GM12878 (cell line): ENCODE measurements around the gene RBMS3. TPM values are rescaled to one million over a fixed set of nuclear protein-coding genes. Genes with fewer than 3 reads are reported as not detected.
"Not testable (repeated sequence)": the region's sequence is repeated elsewhere in the genome, so short reads cannot be mapped to it uniquely, and the experiment has no call there.

Source experiments
- ATAC-seq: fragments of 200-7000 bp; cut with Tn5 transposase; 3 replicates; pipeline ENCODE4 v1.9.1; 2020; ENCODE audit warnings: mild to moderate bottlenecking, moderate library complexity
- BruUV-seq: library from RNA; stranded (reverse); fragments of 400-500 nt; replicated peaks from 2 replicates; lab custom pipeline; 2021; lab: Mats Ljungman, UMichigan
- CTCF ChIA-PET: fragments of 300-600 bp; sonication (Branson Sonifier 250); formaldehyde crosslinking; extraction: SDS; loops from one replicate; lab custom pipeline; 2021; ENCODE audit warnings: inconsistent platforms; lab: Yijun Ruan, JAX
- POLR2A ChIA-PET: fragments of 350-600 bp; formaldehyde crosslinking; extraction: SDS; loops from one replicate; lab custom pipeline; 2021; ENCODE audit warnings: inconsistent platforms; lab: Charles Lee
- RAD21 ChIA-PET: fragments of 300-600 bp; sonication (Branson Sonifier 250); formaldehyde crosslinking; loops from one replicate; lab custom pipeline; 2023; ENCODE audit warnings: antibody characterized with exemption; ENCODE audit not compliant: unreplicated experiment; lab: Charles Lee
- SMC1A ChIA-PET: fragments of 300-600 bp; sonication (Branson Sonifier 250); formaldehyde crosslinking; loops from one replicate; lab custom pipeline; 2023; ENCODE audit not compliant: unreplicated experiment, uncharacterized antibody; lab: Charles Lee
- DNase-seq: peaks from one replicate; pipeline ENCODE4 v3.0.0-alpha.2; 2011; ENCODE audit warnings: low read depth, low spot score
- FAIRE-seq: peaks from 3 replicates; lab custom pipeline; 2011; peaks lifted over from hg19 to GRCh38; lab: Jason Lieb, UNC
- H2AFZ ChIP-seq: 2 replicates; pipeline ENCODE4 v1.6.0; 2011; ENCODE audit warnings: low read depth, low read length, control low read depth; ENCODE audit not compliant: control insufficient read depth
- H3K27ac ChIP-seq: 2 replicates; pipeline ENCODE4 v1.5.1; 2011; ENCODE audit warnings: control low read depth; ENCODE audit not compliant: control insufficient read depth, insufficient read depth
- H3K27me3 ChIP-seq, 2 experiments: replicated peaks in 1 of 2; 2 replicates each; pipeline versions ENCODE4 v1.6.0 to v1.6.1; 2011; ENCODE audit warnings: low read length in 1 of 2; ENCODE audit not compliant: control insufficient read depth in 2 of 2, insufficient read depth in 2 of 2
- H3K36me3 ChIP-seq, 2 experiments: 2 replicates each; pipeline ENCODE4 v1.5.1; 2011; ENCODE audit warnings: low read length in 1 of 2; ENCODE audit not compliant: control insufficient read depth in 2 of 2, insufficient read depth in 2 of 2
- H3K4me1 ChIP-seq: 2 replicates; pipeline ENCODE4 v1.6.1; 2011; ENCODE audit warnings: mild to moderate bottlenecking, low read length, moderate library complexity, mixed read lengths; ENCODE audit not compliant: control insufficient read depth, insufficient read depth
- H3K4me2 ChIP-seq: 2 replicates; pipeline ENCODE4 v1.6.0; 2011; ENCODE audit warnings: control low read depth; ENCODE audit not compliant: control insufficient read depth, insufficient read depth
- H3K4me3 ChIP-seq: fragments of 200-600 bp; sonication (generic); 2 replicates; pipeline ENCODE4 v1.5.1; 2016
- H3K79me2 ChIP-seq: 2 replicates; pipeline ENCODE4 v1.6.0; 2011; ENCODE audit warnings: low read length; ENCODE audit not compliant: control insufficient read depth, insufficient read depth
- H3K9ac ChIP-seq: 2 replicates; pipeline ENCODE4 v1.8.0; 2011; ENCODE audit warnings: low read length, control low read depth, mixed read lengths; ENCODE audit not compliant: control insufficient read depth, insufficient read depth
- H3K9me3 ChIP-seq: replicated peaks from 3 replicates; pipeline ENCODE4 v1.5.1; 2011; ENCODE audit warnings: mild to moderate bottlenecking, low read length; ENCODE audit not compliant: control insufficient read depth, insufficient read depth
- H4K20me1 ChIP-seq: 2 replicates; pipeline ENCODE4 v1.6.0; 2011; ENCODE audit not compliant: control insufficient read depth, insufficient read depth
- CHD1 ChIP-seq: IDR thresholded peaks from 2 replicates; pipeline ENCODE4 v1.6.1; 2012; ENCODE audit warnings: low read depth, low read length, improper control_type of control experiment
- CHD4 ChIP-seq: fragments of 200-600 bp; sonication (generic); IDR thresholded peaks from 2 replicates; pipeline ENCODE4 v1.6.1; 2016; ENCODE audit warnings: mild to moderate bottlenecking
- CREB1 ChIP-seq: IDR thresholded peaks from 2 replicates; pipeline ENCODE4 v1.6.1; 2012; ENCODE audit warnings: low read depth, mild to moderate bottlenecking, inconsistent platforms
- DPF2 ChIP-seq: fragments of 450-650 bp; IDR thresholded peaks from 2 replicates; pipeline ENCODE4 v1.6.1; 2017; ENCODE audit warnings: mild to moderate bottlenecking
- HDAC6 ChIP-seq: fragments of 200-600 bp; sonication (generic); IDR thresholded peaks from one replicate; pipeline ENCODE4 v1.8.0; 2017; ENCODE audit warnings: antibody characterized with exemption; ENCODE audit not compliant: unreplicated experiment
- IRF4 ChIP-seq: IDR thresholded peaks from 2 replicates; pipeline ENCODE4 v1.6.1; 2011; ENCODE audit warnings: low read depth, low read length
- KAT2A ChIP-seq: conservative IDR thresholded peaks from 2 replicates; pipeline ENCODE4 v1.6.1; 2011; ENCODE audit warnings: low read depth, low read length; ENCODE audit not compliant: control insufficient read depth
- KLF5 ChIP-seq: fragments of 450-650 bp; IDR thresholded peaks from 2 replicates; pipeline ENCODE4 v1.6.1; 2014; ENCODE audit warnings: mild to moderate bottlenecking; ENCODE audit not compliant: partially characterized antibody
- MAX ChIP-seq: IDR thresholded peaks from 2 replicates; pipeline ENCODE4 v1.6.1; 2012; ENCODE audit warnings: low read depth, low read length, improper control_type of control experiment
- NR2F1 ChIP-seq: fragments of 450-650 bp; conservative IDR thresholded peaks from 2 replicates; pipeline ENCODE4 v1.6.1; 2017; ENCODE audit warnings: mild to moderate bottlenecking
- TCF12 ChIP-seq: IDR thresholded peaks from 2 replicates; pipeline ENCODE4 v1.6.1; 2011; ENCODE audit warnings: low read depth, mild to moderate bottlenecking, low read length
- TCF3 ChIP-seq: IDR thresholded peaks from 2 replicates; pipeline ENCODE4 v1.6.1; 2012; ENCODE audit warnings: low read depth, mild to moderate bottlenecking, low read length, borderline replicate concordance; ENCODE audit not compliant: insufficient read depth
- ZNF622 ChIP-seq: fragments of 450-650 bp; IDR thresholded peaks from 2 replicates; pipeline ENCODE4 v1.6.1; 2017; ENCODE audit warnings: mild to moderate bottlenecking, inconsistent platforms
- WGBS: methylation state at CpG from one replicate; pipeline ENCODE4 v1.1.6; 2016; ENCODE audit warnings: low lambda C conversion rate; ENCODE audit not compliant: insufficient replicate concordance, insufficient coverage; ENCODE audit errors: missing lambda C conversion rate; 5-methylcytosine and 5-hydroxymethylcytosine counted together
- in situ Hi-C: fragments of 300-500 bp; cut with MboI; formaldehyde crosslinking; loops from 9 replicates; pipeline ENCODE4 v1.14.3; 2018; ENCODE audit warnings: mixed read lengths
- intact Hi-C: fragments of 100-400 bp; cut with micrococcal nuclease; formaldehyde crosslinking; loops from one replicate; pipeline ENCODE4 v1.14.2; 2022; ENCODE audit not compliant: unreplicated experiment
- polyA plus RNA-seq, 11 experiments: library from polyadenylated mRNA; depleted of rRNA in 4 of 11; unstranded in 6 of 11; stranded (reverse) in 5 of 11; fragments of >200 nt; fragmentation: Nextera tagmentation in 4 of 11; fragmentation: Illumina TruSeq in 1 of 11; extraction: Ambion mirVana in 4 of 11; extraction: Trizol in 1 of 11; gene quantifications; 1 replicate in 1 of 11; 2 replicates in 10 of 11; pipeline versions ENCODE4 v1.2.1 to v1.2.3, GENCODE V29; 2011 to 2016; ENCODE audit warnings: inconsistent platforms in 2 of 11, missing spikeins in 2 of 11, low read depth in 1 of 11
- total RNA-seq, 4 experiments: library from RNA; depleted of rRNA in 3 of 4; stranded (reverse); fragments of >200 nt in 3 of 4; fragmentation: Illumina TruSeq in 1 of 4; extraction: Trizol in 1 of 4; gene quantifications; 2 replicates each; pipeline versions ENCODE4 v1.2.1 to v1.2.3, GENCODE V29; 2013 to 2021
- TF ChIP-seq, protein P1 (sequence below): IDR thresholded peaks from 2 replicates; pipeline ENCODE4 v1.6.1; 2011; ENCODE audit warnings: borderline replicate concordance, low read depth, mild to moderate bottlenecking, moderate library complexity, low read length; ENCODE audit not compliant: insufficient read depth, poor library complexity, severe bottlenecking

The RBMS3 gene
- total and polyA plus RNA-seq, 10 of the 15 experiments (the other 5 are each of a cell fraction or from before 2014, with no cell fraction given): 0.79 to 4.7 (median 3.1) TPM

DNA sequence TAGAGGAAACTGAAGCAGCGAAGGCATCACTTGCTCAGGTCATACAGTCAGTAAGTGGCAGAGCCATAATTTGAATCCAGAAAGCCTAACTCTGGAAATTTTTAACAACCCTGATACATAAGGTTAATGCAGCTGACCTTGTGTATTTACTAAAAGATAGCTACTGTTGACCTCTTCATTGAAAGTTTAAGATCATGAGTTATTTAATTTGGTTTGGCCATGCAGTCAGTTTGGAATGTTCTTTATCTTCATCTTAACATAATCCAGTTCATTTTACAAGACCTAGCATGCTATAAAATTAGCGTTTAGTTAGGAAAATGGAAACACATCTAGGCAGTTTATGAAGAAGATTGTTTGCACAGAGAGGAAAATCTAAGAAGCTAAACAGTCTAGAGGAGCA lies 240.9 kb downstream of the RBMS3 start:
- H3K36me3 ChIP-seq: no peaks in the 10 kb centered on the region
- no TSS peak for BruUV-seq
- H3K9ac ChIP-seq: no peak overlapping the region
- no peaks in the 10 kb centered on the region for H3K79me2 ChIP-seq
- no peak for ATAC-seq
- H3K4me2 ChIP-seq: no peak overlapping the region
- H2AFZ ChIP-seq: no peak overlapping the region
- in situ Hi-C loops (no loop called here), intact Hi-C loops (no loop called here)
- ChIA-PET SMC1A (no interaction called here), RAD21 (no interaction called here), CTCF (no interaction called here), POLR2A (no interaction called here)
- H3K9me3 ChIP-seq: no peaks in the 10 kb centered on the region; the same call in 2 of the 3 replicates
- 42% methylated on average over 2 of the region's 2 CpGs for WGBS
- no peak overlapping the region for H3K27ac ChIP-seq
- no peak for FAIRE-seq
- H3K4me1 ChIP-seq: no peaks in the 10 kb centered on the region
- DNase-seq: no peak
- no peak for TF ChIP-seq ZNF622
- no peak for TF ChIP-seq TCF3
- no peak for TF ChIP-seq TCF12
- no peak for TF ChIP-seq KLF5
- TF ChIP-seq KAT2A: no peak
- no peak for TF ChIP-seq DPF2
- no peak for TF ChIP-seq HDAC6
- TF ChIP-seq CHD4: no peak
- TF ChIP-seq CHD1: no peak
- TF ChIP-seq MAX: no peak
- TF ChIP-seq, protein P1, sequence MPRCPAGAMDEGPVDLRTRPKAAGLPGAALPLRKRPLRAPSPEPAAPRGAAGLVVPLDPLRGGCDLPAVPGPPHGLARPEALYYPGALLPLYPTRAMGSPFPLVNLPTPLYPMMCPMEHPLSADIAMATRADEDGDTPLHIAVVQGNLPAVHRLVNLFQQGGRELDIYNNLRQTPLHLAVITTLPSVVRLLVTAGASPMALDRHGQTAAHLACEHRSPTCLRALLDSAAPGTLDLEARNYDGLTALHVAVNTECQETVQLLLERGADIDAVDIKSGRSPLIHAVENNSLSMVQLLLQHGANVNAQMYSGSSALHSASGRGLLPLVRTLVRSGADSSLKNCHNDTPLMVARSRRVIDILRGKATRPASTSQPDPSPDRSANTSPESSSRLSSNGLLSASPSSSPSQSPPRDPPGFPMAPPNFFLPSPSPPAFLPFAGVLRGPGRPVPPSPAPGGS: no peak
- TF ChIP-seq CREB1: no peak
- no peak for TF ChIP-seq NR2F1
- no peak for TF ChIP-seq IRF4
- no peaks in the 10 kb centered on the region for H3K27me3 ChIP-seq
- no peaks in the 10 kb centered on the region for H4K20me1 ChIP-seq
- no peak overlapping the region for H3K4me3 ChIP-seq

GRCh38 chr3:29524433-29524832 lies 243.6 kb downstream of the RBMS3 start:
- H3K4me3 ChIP-seq, H3K9ac ChIP-seq, RAD21 ChIA-PET, H3K4me2 ChIP-seq, H3K4me1 ChIP-seq, H3K79me2 ChIP-seq, H3K9me3 ChIP-seq, H3K27ac ChIP-seq, H4K20me1 ChIP-seq, in situ Hi-C loops, H3K36me3 ChIP-seq, FAIRE-seq, BruUV-seq, DNase-seq, H2AFZ ChIP-seq, ATAC-seq, H3K27me3 ChIP-seq, intact Hi-C loops: not testable (repeated sequence)
- ChIA-PET SMC1A (interaction anchor here (1.2 to 1.8 kb wide), 2 partner anchors 9 to 30 kb away, joined by 3 to 11 read pairs; no protein-coding TSS in a partner anchor), POLR2A (interaction anchor here (0.6 kb wide), 1 partner anchor 15 kb away, joined by 4 read pairs; no protein-coding TSS in a partner anchor), CTCF (interaction anchor here (1.0 to 1.3 kb wide), 2 partner anchors 9 to 11 kb away, joined by 3 read pairs; no protein-coding TSS in a partner anchor)
- 76% methylated on average over 7 of the region's 10 CpGs for WGBS
